HEK293 (cell line): ENCODE measurements around the gene EDEM2.

ENCODE experiments used
- ELK4 ChIP-seq: IDR thresholded peaks from 2 replicates; pipeline ENCODE4 v1.6.1; 2011; ENCODE audit warnings: mild to moderate bottlenecking, low read depth, low read length, borderline replicate concordance
- HOXC10 ChIP-seq: sonication (generic); formaldehyde crosslinking; IDR thresholded peaks from 2 replicates; pipeline ENCODE4 v1.8.1; 2023; ENCODE audit warnings: mild to moderate bottlenecking, missing genetic modification reagents
- KLF9 ChIP-seq: fragments of 450-650 bp; formaldehyde crosslinking; IDR thresholded peaks from 2 replicates; pipeline ENCODE4 v1.5.1; 2016; ENCODE audit warnings: missing biosample characterization, missing genetic modification characterization, low read depth
- MYNN ChIP-seq: fragments of 450-650 bp; formaldehyde crosslinking; IDR thresholded peaks from 2 replicates; pipeline ENCODE4 v1.5.1; 2016; ENCODE audit warnings: missing biosample characterization, missing genetic modification characterization, borderline replicate concordance
- OSR2 ChIP-seq: fragments of 450-650 bp; formaldehyde crosslinking; IDR thresholded peaks from 2 replicates; pipeline ENCODE4 v1.5.1; 2016; ENCODE audit warnings: missing biosample characterization, missing genetic modification characterization
- OVOL3 ChIP-seq: fragments of 450-650 bp; formaldehyde crosslinking; IDR thresholded peaks from 2 replicates; pipeline ENCODE4 v1.5.1; 2016; ENCODE audit warnings: missing biosample characterization, missing genetic modification characterization
- PRDM1 ChIP-seq: fragments of 450-650 bp; formaldehyde crosslinking; IDR thresholded peaks from 2 replicates; pipeline ENCODE4; 2016; ENCODE audit warnings: missing biosample characterization, missing genetic modification characterization
- REPIN1 ChIP-seq: fragments of 450-650 bp; formaldehyde crosslinking; IDR thresholded peaks from 2 replicates; pipeline ENCODE4 v1.5.1; 2017; ENCODE audit warnings: missing biosample characterization, missing genetic modification characterization, low read depth
- SCRT1 ChIP-seq: fragments of 450-650 bp; formaldehyde crosslinking; IDR thresholded peaks from 2 replicates; pipeline ENCODE4 v1.5.1; 2016; ENCODE audit warnings: missing biosample characterization, missing genetic modification characterization, borderline replicate concordance
- SETDB1 ChIP-seq: IDR thresholded peaks from one replicate; pipeline ENCODE4 v1.6.1; 2017; ENCODE audit warnings: mild to moderate bottlenecking, low read length, moderate library complexity, mixed read lengths; ENCODE audit not compliant: insufficient read length
- ZBTB44 ChIP-seq: fragments of 450-650 bp; IDR thresholded peaks from 2 replicates; pipeline ENCODE4 v1.5.1; 2018; ENCODE audit warnings: missing biosample characterization, mild to moderate bottlenecking, missing genetic modification characterization
- ZBTB48 ChIP-seq: fragments of 450-650 bp; formaldehyde crosslinking; IDR thresholded peaks from 2 replicates; pipeline ENCODE4 v1.5.1; 2016; ENCODE audit warnings: missing biosample characterization, missing genetic modification characterization
- ZBTB7A ChIP-seq: fragments of 450-650 bp; formaldehyde crosslinking; IDR thresholded peaks from 2 replicates; pipeline ENCODE4 v1.5.1; 2016; ENCODE audit warnings: low read depth, missing biosample characterization, missing genetic modification characterization
- ZFHX2 ChIP-seq: fragments of 450-650 bp; formaldehyde crosslinking; conservative IDR thresholded peaks from 2 replicates; pipeline ENCODE4 v1.5.1; 2016; ENCODE audit warnings: missing biosample characterization, missing genetic modification characterization
- ZFP3 ChIP-seq: fragments of 450-650 bp; formaldehyde crosslinking; IDR thresholded peaks from 2 replicates; pipeline ENCODE4 v1.5.1; 2016; ENCODE audit warnings: low read depth, missing biosample characterization, missing genetic modification characterization
- ZIC2 ChIP-seq: fragments of 450-650 bp; formaldehyde crosslinking; IDR thresholded peaks from 2 replicates; pipeline ENCODE4 v1.5.1; 2016; ENCODE audit warnings: missing biosample characterization, missing genetic modification characterization
- ZNF132 ChIP-seq: fragments of 450-650 bp; formaldehyde crosslinking; IDR thresholded peaks from 2 replicates; pipeline ENCODE4 v1.5.1; 2017; ENCODE audit warnings: missing biosample characterization, missing genetic modification characterization, borderline replicate concordance
- ZNF138 ChIP-seq: fragments of 450-650 bp; formaldehyde crosslinking; IDR thresholded peaks from 2 replicates; pipeline ENCODE4 v1.5.1; 2016; ENCODE audit warnings: missing biosample characterization, missing genetic modification characterization, borderline replicate concordance
- ZNF18 ChIP-seq: fragments of 450-650 bp; formaldehyde crosslinking; IDR thresholded peaks from 2 replicates; pipeline ENCODE4 v1.5.1; 2016; ENCODE audit warnings: missing biosample characterization, missing genetic modification characterization
- ZNF184 ChIP-seq: fragments of 450-650 bp; IDR thresholded peaks from 2 replicates; pipeline ENCODE4 v1.5.1; 2018; ENCODE audit warnings: missing biosample characterization, mild to moderate bottlenecking, missing genetic modification characterization
- ZNF211 ChIP-seq: fragments of 450-650 bp; formaldehyde crosslinking; IDR thresholded peaks from 2 replicates; pipeline ENCODE4 v1.5.1; 2016; ENCODE audit warnings: low read depth, missing biosample characterization, missing genetic modification characterization
- ZNF214 ChIP-seq: fragments of 450-650 bp; formaldehyde crosslinking; IDR thresholded peaks from 2 replicates; pipeline ENCODE4 v1.5.1; 2017; ENCODE audit warnings: missing biosample characterization, mild to moderate bottlenecking, missing genetic modification characterization, borderline replicate concordance
- ZNF221 ChIP-seq: fragments of 450-650 bp; formaldehyde crosslinking; IDR thresholded peaks from 2 replicates; pipeline ENCODE4 v1.5.1; 2017; ENCODE audit warnings: missing biosample characterization, missing genetic modification characterization, borderline replicate concordance
- ZNF223 ChIP-seq: fragments of 450-650 bp; formaldehyde crosslinking; IDR thresholded peaks from 2 replicates; pipeline ENCODE4 v1.5.1; 2016; ENCODE audit warnings: missing biosample characterization, missing genetic modification characterization
- ZNF266 ChIP-seq: fragments of 450-650 bp; formaldehyde crosslinking; IDR thresholded peaks from 2 replicates; pipeline ENCODE4 v1.5.1; 2016; ENCODE audit warnings: missing biosample characterization, missing genetic modification characterization, low read depth
- ZNF354C ChIP-seq: fragments of 450-650 bp; formaldehyde crosslinking; IDR thresholded peaks from 2 replicates; pipeline ENCODE4 v1.5.1; 2016; ENCODE audit warnings: missing biosample characterization, missing genetic modification characterization, low read depth, borderline replicate concordance
- ZNF37A ChIP-seq: fragments of 450-650 bp; IDR thresholded peaks from 2 replicates; pipeline ENCODE4 v1.5.1; 2018; ENCODE audit warnings: missing biosample characterization, missing genetic modification characterization
- ZNF394 ChIP-seq: fragments of 450-650 bp; formaldehyde crosslinking; IDR thresholded peaks from 2 replicates; pipeline ENCODE4 v1.5.1; 2016; ENCODE audit warnings: missing biosample characterization, missing genetic modification characterization, mild to moderate bottlenecking, moderate library complexity, borderline replicate concordance
- ZNF501 ChIP-seq: fragments of 450-650 bp; formaldehyde crosslinking; IDR thresholded peaks from 2 replicates; pipeline ENCODE4 v1.5.1; 2016; ENCODE audit warnings: missing biosample characterization, missing genetic modification characterization
- ZNF514 ChIP-seq: fragments of 450-650 bp; formaldehyde crosslinking; IDR thresholded peaks from 2 replicates; pipeline ENCODE4 v1.5.1; 2016; ENCODE audit warnings: missing biosample characterization, missing genetic modification characterization
- ZNF549 ChIP-seq: fragments of 450-650 bp; IDR thresholded peaks from 2 replicates; pipeline ENCODE4 v1.5.1; 2018; ENCODE audit warnings: missing biosample characterization, missing genetic modification characterization, mild to moderate bottlenecking, inconsistent platforms, moderate library complexity
- ZNF610 ChIP-seq: fragments of 450-650 bp; formaldehyde crosslinking; IDR thresholded peaks from 2 replicates; pipeline ENCODE4 v1.5.1; 2016; ENCODE audit warnings: missing biosample characterization, missing genetic modification characterization, borderline replicate concordance
- ZNF624 ChIP-seq: fragments of 450-650 bp; formaldehyde crosslinking; IDR thresholded peaks from 2 replicates; pipeline ENCODE4 v1.5.1; 2017; ENCODE audit warnings: missing biosample characterization, missing genetic modification characterization
- ZNF747 ChIP-seq: fragments of 450-650 bp; formaldehyde crosslinking; IDR thresholded peaks from 2 replicates; pipeline ENCODE4 v1.5.1; 2016; ENCODE audit warnings: missing biosample characterization, missing genetic modification characterization
- ZNF76 ChIP-seq: fragments of 450-650 bp; formaldehyde crosslinking; IDR thresholded peaks from 2 replicates; pipeline ENCODE4; 2016; ENCODE audit warnings: low read depth, missing biosample characterization, missing genetic modification characterization, borderline replicate concordance
- ZNF777 ChIP-seq: fragments of 450-650 bp; formaldehyde crosslinking; IDR thresholded peaks from 2 replicates; pipeline ENCODE4 v1.5.1; 2017; ENCODE audit warnings: missing biosample characterization, missing genetic modification characterization, borderline replicate concordance
- ZNF843 ChIP-seq: fragments of 450-650 bp; formaldehyde crosslinking; IDR thresholded peaks from 2 replicates; pipeline ENCODE4 v1.5.1; 2016; ENCODE audit warnings: missing biosample characterization, missing genetic modification characterization

EDEM2 gene

GRCh38 chr20:35092524-35093266 is 54.4 kb downstream of the EDEM2 start, which contains the start of gene TRPC4AP (continued):
- TF ChIP-seq REPIN1 (tag by site-specific recombination) (no peak), ZNF394 (tag by site-specific recombination) (peak; percentile 79), MYNN (tag by site-specific recombination) (no peak), ZNF501 (no peak), ZNF747 (tag by site-specific recombination) (no peak), OSR2 (tag by site-specific recombination) (no peak), SETDB1 (peak; percentile 46), ZBTB48 (tag by site-specific recombination) (peak; percentile 90), ZIC2 (no peak), ZBTB44 (peak; percentile 76; the same call in 1 of the 2 replicates), ZNF138 (no peak), ZNF221 (no peak), ZNF76 (tag by site-specific recombination) (peak; percentile 98), ZNF266 (tag by site-specific recombination) (no peak), ZFHX2 (tag by site-specific recombination) (no peak), ZNF37A (tag by site-specific recombination) (no peak), ZNF624 (no peak), KLF9 (peak; percentile 82), ZNF354C (tag by site-specific recombination) (no peak), ZNF211 (tag by site-specific recombination) (no peak), ZNF132 (tag by site-specific recombination) (no peak), ELK4 (no peak), ZNF18 (tag by site-specific recombination) (no peak; the same call in 1 of the 2 replicates), HOXC10 (no peak), ZNF223 (tag by site-specific recombination) (no peak), ZNF214 (tag by site-specific recombination) (no peak), ZNF610 (peak; percentile 72), ZNF777 (tag by site-specific recombination) (no peak; the same call in 1 of the 2 replicates), SCRT1 (tag by site-specific recombination) (no peak), ZBTB7A (peak; percentile 91), ZNF549 (tag by site-specific recombination) (no peak), ZNF514 (tag by site-specific recombination) (no peak), ZNF184 (tag by site-specific recombination) (peak; percentile 39; the same call in 1 of the 2 replicates), ZNF843 (tag by site-specific recombination) (no peak), PRDM1 (tag by site-specific recombination) (peak; percentile 90), ZFP3 (tag by site-specific recombination) (no peak), OVOL3 (tag by site-specific recombination) (peak; percentile 46; the same call in 1 of the 2 replicates)
